Loucy (cell line): ENCODE results near the gene ST7L.

Experiments used
- H2AFZ ChIP-seq: fragments of 200-600 bp; sonication (generic); 2 replicates; pipeline ENCODE4 v1.6.0; 2016; ENCODE audit warnings: antibody characterized with exemption, mild to moderate bottlenecking, low read length, moderate library complexity
- H3F3A ChIP-seq: fragments of 200-600 bp; 2 replicates; pipeline ENCODE4 v1.6.0; 2016; ENCODE audit warnings: antibody characterized with exemption, low read depth, mild to moderate bottlenecking
- H3K27me3 ChIP-seq: fragments of 200-600 bp; sonication (generic); 2 replicates; pipeline ENCODE4 v1.6.1; 2014; ENCODE audit warnings: low read length, mild to moderate bottlenecking; ENCODE audit not compliant: insufficient read depth, poor library complexity, severe bottlenecking
- H3K36me3 ChIP-seq: fragments of 200-600 bp; sonication (generic); 2 replicates; pipeline ENCODE4 v1.6.1; 2016; ENCODE audit warnings: low read length; ENCODE audit not compliant: insufficient read depth
- H3K4me1 ChIP-seq: fragments of 200-600 bp; sonication (generic); 2 replicates; pipeline ENCODE4 v1.5.1; 2014; ENCODE audit warnings: low read length, mild to moderate bottlenecking; ENCODE audit not compliant: insufficient read depth, poor library complexity, severe bottlenecking
- H3K4me2 ChIP-seq: fragments of 200-600 bp; sonication (generic); 2 replicates; pipeline ENCODE4 v1.6.0; 2014; ENCODE audit warnings: antibody characterized with exemption, low read length, low read depth, mild to moderate bottlenecking; ENCODE audit not compliant: poor library complexity, severe bottlenecking
- H3K4me3 ChIP-seq: fragments of 200-600 bp; sonication (generic); 2 replicates; pipeline ENCODE4 v1.5.1; 2014; ENCODE audit warnings: low read length, mild to moderate bottlenecking, mixed read lengths; ENCODE audit not compliant: poor library complexity, severe bottlenecking
- H3K79me2 ChIP-seq: fragments of 200-600 bp; sonication (generic); 2 replicates; pipeline ENCODE4 v1.6.1; 2014; ENCODE audit warnings: low read length; ENCODE audit not compliant: insufficient read depth
- H3K9ac ChIP-seq: fragments of 200-600 bp; sonication (generic); 2 replicates; pipeline ENCODE4 v1.6.0; 2014; ENCODE audit warnings: mild to moderate bottlenecking, low read depth, low read length, moderate library complexity; ENCODE audit not compliant: poor library complexity, severe bottlenecking
- H3K9me2 ChIP-seq: fragments of 200-600 bp; sonication (generic); replicated peaks from 2 replicates; pipeline ENCODE4 v1.6.1; 2016; ENCODE audit warnings: low read depth, low read length, mixed read lengths
- H3K9me3 ChIP-seq: fragments of 200-600 bp; sonication (generic); 2 replicates; pipeline ENCODE4 v1.6.1; 2014; ENCODE audit warnings: mild to moderate bottlenecking, antibody characterized with exemption, low read length, low read depth; ENCODE audit not compliant: insufficient read depth
- H4K20me1 ChIP-seq: fragments of 200-600 bp; sonication (generic); 2 replicates; pipeline ENCODE4 v1.6.0; 2014; ENCODE audit warnings: antibody characterized with exemption, low read length, mild to moderate bottlenecking; ENCODE audit not compliant: insufficient read depth, poor library complexity, severe bottlenecking
- CTCF ChIP-seq: fragments of 200-600 bp; sonication (generic); conservative IDR thresholded peaks from 2 replicates; pipeline ENCODE4 v1.5.1; 2014; ENCODE audit warnings: mild to moderate bottlenecking, antibody characterized with exemption, low read length
- EZH2phosphoT487 ChIP-seq: fragments of 200-600 bp; IDR thresholded peaks from 2 replicates; pipeline ENCODE4 v1.6.1; 2018; ENCODE audit warnings: antibody characterized with exemption, mild to moderate bottlenecking, moderate library complexity, borderline replicate concordance

The ST7L gene

GRCh38 chr1:112532064-112532463 is 86.9 kb downstream of the ST7L start:
- H3K27me3 ChIP-seq = no peaks in the 10 kb centered on the region
- no peak for TF ChIP-seq EZH2phosphoT487
- no peak for TF ChIP-seq CTCF
- no peak overlapping the region for H3K4me2 ChIP-seq
- no peaks in the 10 kb centered on the region for H3K36me3 ChIP-seq
- H3K4me1 ChIP-seq = no peaks in the 10 kb centered on the region
- H3K9ac ChIP-seq = no peak overlapping the region
- no peak overlapping the region for H3K4me3 ChIP-seq
- no peaks in the 10 kb centered on the region for H4K20me1 ChIP-seq
- no peaks in the 10 kb centered on the region for H3F3A ChIP-seq
- H2AFZ ChIP-seq = no peak overlapping the region
- no peaks in the 10 kb centered on the region for H3K79me2 ChIP-seq
- no peaks in the 10 kb centered on the region for H3K9me3 ChIP-seq
- no peaks in the 10 kb centered on the region for H3K9me2 ChIP-seq

GRCh38 chr1:112530832-112531231 is 88.1 kb downstream of the ST7L start:
- no peaks in the 10 kb centered on the region for H3K36me3 ChIP-seq
- H3K4me2 ChIP-seq = no peak overlapping the region
- H3K9ac ChIP-seq = no peak overlapping the region
- no peaks in the 10 kb centered on the region for H3K9me3 ChIP-seq
- TF ChIP-seq CTCF (no peak), EZH2phosphoT487 (no peak)
- no peaks in the 10 kb centered on the region for H3F3A ChIP-seq
- no peaks in the 10 kb centered on the region for H3K4me1 ChIP-seq
- H4K20me1 ChIP-seq = no peaks in the 10 kb centered on the region
- H2AFZ ChIP-seq = no peak overlapping the region
- H3K79me2 ChIP-seq = no peaks in the 10 kb centered on the region
- H3K27me3 ChIP-seq = no peaks in the 10 kb centered on the region
- H3K4me3 ChIP-seq = no peak overlapping the region
- no peaks in the 10 kb centered on the region for H3K9me2 ChIP-seq

DNA sequence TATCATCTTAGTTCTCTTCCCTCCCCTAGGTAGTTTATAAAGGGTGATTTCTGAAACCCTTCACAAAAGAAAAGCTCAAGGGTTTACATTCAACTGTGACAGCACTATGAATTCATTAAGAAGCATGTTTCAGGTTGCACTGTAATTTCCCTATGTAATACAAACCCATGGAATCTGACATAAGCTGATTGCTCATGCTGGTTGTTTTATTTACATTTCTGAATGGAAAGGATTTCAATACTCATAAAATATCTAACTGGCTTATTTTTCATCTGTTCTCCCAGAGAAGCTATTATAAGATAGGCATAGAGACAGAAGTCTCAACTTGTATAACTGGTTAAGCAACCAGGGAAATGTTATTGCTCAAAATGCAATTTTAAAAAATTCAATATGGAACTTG is 89.6 kb downstream of the ST7L start:
- TF ChIP-seq CTCF (no peak), EZH2phosphoT487 (no peak)
- no peaks in the 10 kb centered on the region for H3K27me3 ChIP-seq

More for the DNA sequence above, 89.6 kb downstream of the ST7L start:
- H3K9me2 ChIP-seq = no peaks in the 10 kb centered on the region
- H4K20me1 ChIP-seq = no peaks in the 10 kb centered on the region
- no peaks in the 10 kb centered on the region for H3K79me2 ChIP-seq
- H3F3A ChIP-seq = no peaks in the 10 kb centered on the region
- no peak overlapping the region for H3K4me3 ChIP-seq
- H3K9me3 ChIP-seq = no peaks in the 10 kb centered on the region
- H3K9ac ChIP-seq = no peak overlapping the region
- no peak overlapping the region for H2AFZ ChIP-seq
- H3K4me1 ChIP-seq = no peaks in the 10 kb centered on the region
- H3K36me3 ChIP-seq = no peaks in the 10 kb centered on the region
- no peak overlapping the region for H3K4me2 ChIP-seq
